Hepatocyte (in vitro differentiated cells): ENCODE results near the gene ULK1. TPM values are rescaled to one million over a fixed set of nuclear protein-coding genes. Genes with fewer than 3 reads are reported as not detected.

Source experiments
- DNase-seq: peaks from one replicate; pipeline ENCODE4 v3.0.0-alpha.2; 2016; ENCODE audit warnings: low spot score
- H2AFZ ChIP-seq: fragments of 200-600 bp; sonication (generic); 2 replicates; pipeline ENCODE4 v1.6.0; 2016; ENCODE audit warnings: antibody characterized with exemption, mild to moderate bottlenecking
- H3K27ac ChIP-seq: fragments of 200-600 bp; sonication (generic); 2 replicates; pipeline ENCODE4 v1.5.1; 2016; ENCODE audit warnings: mild to moderate bottlenecking
- H3K27me3 ChIP-seq: fragments of 200-600 bp; sonication (generic); 2 replicates; pipeline ENCODE4 v1.6.1; 2016
- H3K36me3 ChIP-seq: fragments of 200-600 bp; sonication (generic); replicated peaks from 2 replicates; pipeline ENCODE4 v1.5.1; 2016; ENCODE audit warnings: low read depth; ENCODE audit not compliant: insufficient read depth
- H3K4me1 ChIP-seq: fragments of 200-600 bp; sonication (generic); 2 replicates; pipeline ENCODE4 v1.5.1; 2016; ENCODE audit warnings: mild to moderate bottlenecking, moderate library complexity; ENCODE audit not compliant: insufficient read depth
- H3K4me2 ChIP-seq: fragments of 200-600 bp; sonication (generic); 2 replicates; pipeline ENCODE4 v1.6.0; 2016
- H3K4me3 ChIP-seq: fragments of 200-600 bp; sonication (generic); 2 replicates; pipeline ENCODE4 v1.5.1; 2016; ENCODE audit warnings: mild to moderate bottlenecking
- H3K79me2 ChIP-seq: fragments of 200-600 bp; sonication (generic); 2 replicates; pipeline ENCODE4 v1.6.0; 2017; ENCODE audit warnings: mild to moderate bottlenecking
- H3K9me2 ChIP-seq: fragments of 200-600 bp; sonication (generic); replicated peaks from 2 replicates; pipeline ENCODE4 v1.6.0; 2017; ENCODE audit warnings: mild to moderate bottlenecking; ENCODE audit not compliant: insufficient read depth
- H3K9me3 ChIP-seq: fragments of 200-600 bp; sonication (generic); 2 replicates; pipeline ENCODE4 v1.5.1; 2016; ENCODE audit warnings: low read depth, mild to moderate bottlenecking
- H4K20me1 ChIP-seq: fragments of 200-600 bp; sonication (generic); 2 replicates; pipeline ENCODE4 v1.6.0; 2016; ENCODE audit warnings: mild to moderate bottlenecking; ENCODE audit not compliant: insufficient read depth, poor library complexity, severe bottlenecking
- CTCF ChIP-seq: fragments of 200-600 bp; sonication (generic); IDR thresholded peaks from 2 replicates; pipeline ENCODE4 v1.5.1; 2016; ENCODE audit warnings: antibody characterized with exemption, mild to moderate bottlenecking; ENCODE audit not compliant: poor library complexity
- EZH2 ChIP-seq: fragments of 200-600 bp; sonication (generic); IDR thresholded peaks from 2 replicates; pipeline ENCODE4 v1.6.1; 2016; ENCODE audit warnings: antibody characterized with exemption, mild to moderate bottlenecking, borderline replicate concordance
- EZH2phosphoT487 ChIP-seq: fragments of 200-600 bp; sonication (generic); IDR thresholded peaks from one replicate; pipeline ENCODE4 v1.6.1; 2018; ENCODE audit warnings: antibody characterized with exemption, mild to moderate bottlenecking, low read depth, moderate library complexity; ENCODE audit not compliant: unreplicated experiment, severe bottlenecking
- WGBS: methylation state at CpG from one replicate; pipeline ENCODE4 v1.1.6; 2016; ENCODE audit warnings: low lambda C conversion rate; ENCODE audit errors: missing lambda C conversion rate; 5-methylcytosine and 5-hydroxymethylcytosine counted together
- polyA plus RNA-seq: library from polyadenylated mRNA; unstranded; fragments of >200 nt; fragmentation: Nextera tagmentation; extraction: Ambion mirVana; gene quantifications from 2 replicates; pipeline ENCODE4 v1.2.1, GENCODE V29; 2016
- total RNA-seq: library from RNA; depleted of rRNA; stranded (reverse); fragments of >200 nt; gene quantifications from 2 replicates; pipeline ENCODE4 v1.2.3, GENCODE V29; 2014

ULK1 gene
- total and polyA plus RNA-seq, 2 experiments from 2014 or later = 9.4 to 11.0 TPM

GRCh38 chr12:131901431-131902331 is 7.3 kb downstream of the ULK1 start:
- Histone ChIP-seq H3K27ac (no peak overlapping the region), H4K20me1 (peaks cover 70% of the 10 kb centered on the region), H2AFZ (no peak overlapping the region), H3K36me3 (no peaks in the 10 kb centered on the region), H3K4me3 (no peak overlapping the region), H3K4me1 (peaks cover 4% of the 10 kb centered on the region), H3K27me3 (no peaks in the 10 kb centered on the region), H3K9me2 (no peaks in the 10 kb centered on the region), H3K79me2 (peaks cover 83% of the 10 kb centered on the region), H3K4me2 (no peak overlapping the region), H3K9me3 (no peaks in the 10 kb centered on the region)
- no peak for DNase-seq
- no peak for TF ChIP-seq CTCF
- TF ChIP-seq EZH2 = no peak
- no peak for TF ChIP-seq EZH2phosphoT487
- WGBS = 95% methylated on average over 27 of the region's 30 CpGs

- Histone ChIP-seq H3K4me2 (no peak overlapping the region), H3K9me2 (no peaks in the 10 kb centered on the region), H3K4me3 (no peak overlapping the region), H3K27me3 (no peaks in the 10 kb centered on the region), H2AFZ (no peak overlapping the region), H3K36me3 (no peaks in the 10 kb centered on the region), H3K4me1 (no peaks in the 10 kb centered on the region), H3K9me3 (no peaks in the 10 kb centered on the region), H3K79me2 (peaks cover 74% of the 10 kb centered on the region), H3K27ac (no peak overlapping the region), H4K20me1 (peaks cover 68% of the 10 kb centered on the region)
- TF ChIP-seq EZH2phosphoT487 (no peak), EZH2 (no peak), CTCF (no peak)
- no peak for DNase-seq
- WGBS = 95% methylated on average over 23 of the region's 25 CpGs
These were observed 8.2 kb downstream of the ULK1 start for GRCh38 chr12:131902332-131903241.

GRCh38 chr12:131903270-131904255 is 9.1 kb downstream of the ULK1 start:
- H2AFZ ChIP-seq = no peak overlapping the region
- DNase-seq = no peak
- H3K79me2 ChIP-seq = peaks cover 64% of the 10 kb centered on the region
- H3K36me3 ChIP-seq = no peaks in the 10 kb centered on the region
- no peak overlapping the region for H3K4me2 ChIP-seq
- no peak for TF ChIP-seq CTCF
- TF ChIP-seq EZH2phosphoT487 = no peak
- no peak for TF ChIP-seq EZH2
- no peaks in the 10 kb centered on the region for H3K9me2 ChIP-seq
- H3K27me3 ChIP-seq = no peaks in the 10 kb centered on the region
- H3K9me3 ChIP-seq = no peaks in the 10 kb centered on the region
- no peak overlapping the region for H3K4me3 ChIP-seq
- peaks cover 60% of the 10 kb centered on the region for H4K20me1 ChIP-seq
- no peak overlapping the region for H3K27ac ChIP-seq
- no peaks in the 10 kb centered on the region for H3K4me1 ChIP-seq
- 96% methylated on average over 13 of the region's 13 CpGs for WGBS
